ENCODE data around the gene RBMS3. TPM values are rescaled to one million over a fixed set of nuclear protein-coding genes. Genes with fewer than 3 reads are reported as not detected.

The RBMS3 gene
- total and polyA plus RNA-seq, 2 of the 8 experiments (the other 6 are each of a cell fraction or from before 2014, with no cell fraction given): 3.7 to 6.9 TPM

GRCh38 chr3:29796808-29797207, 515.9 kb downstream of the RBMS3 start:
- Histone ChIP-seq H2AK5ac (ENCODE audit: low read depth, low read length) (no peak overlapping the region), H2BK20ac (ENCODE audit: low read length) (no peak overlapping the region), H2BK5ac (ENCODE audit: low read depth, low read length) (no peak overlapping the region), H2BK120ac (replicated peaks; ENCODE audit: low read depth, low read length) (no peak overlapping the region), H3K4me2 (ENCODE audit: insufficient read depth in 1 of 2, low read depth in 2 of 2, low read length in 2 of 2) (no peak overlapping the region), H2BK12ac (ENCODE audit: low read depth, low read length) (no peak overlapping the region), H3K56ac (replicated peaks; ENCODE audit: insufficient read length, low read depth, low read length) (no peak overlapping the region), H3K4me1 (replicated peaks in 1 of 4; ENCODE audit: control insufficient read depth in 3 of 4, insufficient read depth in 4 of 4, low read length in 3 of 4) (no peaks in the 10 kb centered on the region), H3K4me3 (ENCODE audit: extremely low read depth in 1 of 4, insufficient read depth in 2 of 4, low read depth in 3 of 4, low read length in 4 of 4) (no peak overlapping the region), H3K9ac (replicated peaks in 1 of 4; ENCODE audit: extremely low read depth in 1 of 4, low read depth in 3 of 4, low read length in 3 of 4) (no peak overlapping the region), H3K79me1 (ENCODE audit: low read depth, low read length) (no peaks in the 10 kb centered on the region), H3K4ac (replicated peaks; ENCODE audit: insufficient read length, low read depth, low read length) (no peak overlapping the region), H3K27me3 (replicated peaks in 1 of 4; ENCODE audit: control insufficient read depth in 3 of 4, extremely low read depth in 1 of 4, insufficient read depth in 3 of 4, low read length in 3 of 4) (no peaks in the 10 kb centered on the region), H3K14ac (ENCODE audit: insufficient read length) (no peak overlapping the region), H4K5ac (ENCODE audit: insufficient read length, low read depth, low read length) (no peak overlapping the region), H3K36me3 (ENCODE audit: control insufficient read depth in 2 of 4, insufficient read depth in 4 of 4, low read length in 3 of 4) (no peaks in the 10 kb centered on the region), H4K20me1 (replicated peaks in 1 of 2; ENCODE audit: control insufficient read depth in 1 of 2, insufficient read depth in 2 of 2, low read length in 2 of 2) (no peaks in the 10 kb centered on the region), H4K8ac (ENCODE audit: extremely low read depth, insufficient read depth, low read length) (no peak overlapping the region), H3K23me2 (ENCODE audit: low read depth, low read length) (no peaks in the 10 kb centered on the region), H3K27ac (ENCODE audit: low read depth, low read length) (no peak overlapping the region), H3K18ac (ENCODE audit: extremely low read depth, low read length) (no peak overlapping the region), H2AFZ (ENCODE audit: low read length) (no peak overlapping the region), H3K23ac (ENCODE audit: insufficient read length) (no peak overlapping the region), H4K91ac (replicated peaks; ENCODE audit: insufficient read length, low read length) (no peak overlapping the region), H2BK15ac (ENCODE audit: low read length) (no peak overlapping the region), H3K79me2 (ENCODE audit: control insufficient read depth in 1 of 2, insufficient read depth in 2 of 2, low read length in 2 of 2) (no peaks in the 10 kb centered on the region), H3K9me3 (ENCODE audit: insufficient read depth in 2 of 2, low read depth in 1 of 2, low read length in 1 of 2) (no peaks in the 10 kb centered on the region)
- POLR2A ChIA-PET (ENCODE audit: partially characterized antibody): interaction anchor here (0.6 kb wide), 1 partner anchor 37 kb away, joined by 6 read pairs; no protein-coding TSS in a partner anchor
- CTCF ChIA-PET (ENCODE audit: partially characterized antibody): no interaction called here
- 98% methylated on average over 8 of the region's 8 CpGs; no CpG with 5 or more reads in 1 of the 2 experiments for WGBS, 2 experiments (ENCODE audit: extremely low coverage in 1 of 2, insufficient coverage in 1 of 2, insufficient read length in 1 of 2, insufficient replicate concordance in 2 of 2, low coverage in 1 of 2, low lambda C conversion rate in 2 of 2, missing lambda C conversion rate in 1 of 2)
- FAIRE-seq (no peak), DNase-seq (ENCODE audit: low read depth in 1 of 2, low spot score in 2 of 2) (no peak)
- TF ChIP-seq SUZ12 (IDR thresholded peaks at IDR 0.05; ENCODE audit: low read length): no peak
- no peak for TF ChIP-seq CHD1 (IDR thresholded peaks at IDR 0.05; ENCODE audit: low read depth, low read length)
- no peak for TF ChIP-seq FOSL1 (IDR thresholded peaks at IDR 0.05; ENCODE audit: insufficient read depth, low read depth, low read length)
- no peak for TF ChIP-seq POLR2A (IDR thresholded peaks at IDR 0.05; ENCODE audit: control extremely low read depth in 1 of 2, low read depth in 2 of 2, low read length in 2 of 2)
- no peak for TF ChIP-seq POLR2AphosphoS5 (IDR thresholded peaks at IDR 0.05; ENCODE audit: low read depth, low read length)
- no peak for TF ChIP-seq CTCF (IDR thresholded peaks at IDR 0.05; ENCODE audit: control extremely low read depth in 1 of 3, insufficient read depth in 1 of 3, low read depth in 1 of 3, low read length in 3 of 3)
- no peak for TF ChIP-seq MAX (IDR thresholded peaks at IDR 0.05)
- TF ChIP-seq KDM4A (IDR thresholded peaks at IDR 0.05; ENCODE audit: low read depth, low read length, severe bottlenecking): no peak
- no peak for TF ChIP-seq NRF1 (IDR thresholded peaks at IDR 0.05; ENCODE audit: low read depth, low read length)
- no peak for TF ChIP-seq TCF12 (IDR thresholded peaks at IDR 0.05; ENCODE audit: low read depth, low read length)
- no peak for TF ChIP-seq NANOG (IDR thresholded peaks at IDR 0.05; ENCODE audit: insufficient read depth, low read depth, low read length, poor library complexity, severe bottlenecking)
- no peak for TF ChIP-seq CEBPB (IDR thresholded peaks at IDR 0.05; ENCODE audit: low read depth, low read length)
